Stomach (tissue), 9 donors: ENCODE results near the gene KRT76. TPM values are rescaled to one million over a fixed set of nuclear protein-coding genes. Genes with fewer than 3 reads are reported as not detected.

Source experiments
- DNase-seq, 2 donors: peaks; one replicate each; pipeline versions ENCODE4 v3.0.0 to v3.0.0-alpha.2; 2013 to 2019
- H3K27ac ChIP-seq, 5 donors: fragments of 200-600 bp in 4 of 5; sonication (generic) in 4 of 5; one replicate each; pipeline ENCODE4 v1.5.1; 2013 to 2019; ENCODE audit warnings: mild to moderate bottlenecking in 1 of 5, moderate library complexity in 1 of 5
- H3K27me3 ChIP-seq, 3 donors: fragments of 200-600 bp; sonication (generic); one replicate each; pipeline ENCODE4 v1.5.1; 2017 to 2019; ENCODE audit warnings: mixed run types in 1 of 3
- H3K36me3 ChIP-seq, 4 donors: fragments of 200-600 bp; sonication (generic); 1 replicate in 3 of 4; 2 replicates in 1 of 4; pipeline ENCODE4 v1.5.1; 2016 to 2019
- H3K4me1 ChIP-seq, 4 donors: fragments of 200-600 bp; sonication (generic); one replicate each; pipeline ENCODE4 v1.5.1; 2016 to 2019
- H3K4me3 ChIP-seq, 4 donors: fragments of 200-600 bp; sonication (generic) in 3 of 4; one replicate each; pipeline ENCODE4 v1.5.1; 2016 to 2019; ENCODE audit warnings: mild to moderate bottlenecking in 1 of 4
- H3K9me3 ChIP-seq, 4 donors: fragments of 200-600 bp; sonication (generic); one replicate each; pipeline ENCODE4 v1.5.1; 2016 to 2019
- EP300 ChIP-seq: sonication (generic); formaldehyde crosslinking; IDR thresholded peaks from one replicate; pipeline ENCODE4 v1.6.1; 2017; ENCODE audit warnings: antibody characterized with exemption
- POLR2A ChIP-seq, 4 donors: fragments of 450-650 bp; IDR thresholded peaks; one replicate each; pipeline ENCODE4 v1.6.1; 2016; ENCODE audit warnings: antibody characterized with exemption in 4 of 4, control low read depth in 2 of 4, mild to moderate bottlenecking in 1 of 4, moderate library complexity in 1 of 4
- POLR2AphosphoS5 ChIP-seq, 3 donors: sonication (generic); formaldehyde crosslinking; IDR thresholded peaks; one replicate each; pipeline ENCODE4 v1.6.1; 2016; ENCODE audit warnings: antibody characterized with exemption in 3 of 3
- WGBS, 5 donors: extraction: QIAGEN DNeasy Blood & Tissue Kit in 3 of 5; methylation state at CpG; one replicate each; pipeline versions ENCODE4 v1.1.5 to v1.1.7; 2013 to 2018; 5-methylcytosine and 5-hydroxymethylcytosine counted together
- intact Hi-C: fragments of 100-400 bp; cut with DNase I; formaldehyde crosslinking; loops from one replicate; pipeline ENCODE4 v1.15.1; 2023; ENCODE audit warnings: low total_unique reads
- polyA plus RNA-seq, 3 donors: library from polyadenylated mRNA; stranded (reverse); fragments of 200-250 nt; gene quantifications; one replicate each; pipeline ENCODE4 v1.2.3, GENCODE V29; 2013
- total RNA-seq, 5 donors: library from RNA; depleted of rRNA; stranded (reverse); fragments of >200 nt; gene quantifications; one replicate each; pipeline versions ENCODE4 v1.1.0 to v1.2.3, GENCODE V29; 2014 to 2016
- TF ChIP-seq, protein P1 (sequence below), 7 experiments: fragments of 450-650 bp in 4 of 7; fragments of 200-600 bp in 3 of 7; sonication (generic) in 3 of 7; IDR thresholded peaks; one replicate each; pipeline ENCODE4 v1.5.1; 2016 to 2019; ENCODE audit warnings: antibody characterized with exemption in 7 of 7, control low read depth in 2 of 7, mild to moderate bottlenecking in 1 of 7
- donor health status: healthy with polysubstance abuse.
- donor health status: Bipolar disorder and iron deficiency.
- donor health status: healthy.

The KRT76 gene
- total and polyA plus RNA-seq, 8 donors = not detected

- intact Hi-C loops = no loop called here
- Histone ChIP-seq H3K4me3 (no peak overlapping the region), H3K36me3 (no peaks in the 10 kb centered on the region), H3K4me1 (peaks cover 6 to 13% (median 10%) of the 10 kb centered on the region in 4 donors), H3K9me3 (no peaks in the 10 kb centered on the region), H3K27ac (peak overlapping the region in 1 of 5 donors; percentile 50), H3K27me3 (no peaks in the 10 kb centered on the region)
- peak in 1 of 2 donors; percentile 31 for DNase-seq
- no peak for TF ChIP-seq POLR2AphosphoS5 (IDR thresholded peaks at IDR 0.05)
- no peak for TF ChIP-seq POLR2A (IDR thresholded peaks at IDR 0.05)
- no peak for TF ChIP-seq EP300
- TF ChIP-seq, protein P1, sequence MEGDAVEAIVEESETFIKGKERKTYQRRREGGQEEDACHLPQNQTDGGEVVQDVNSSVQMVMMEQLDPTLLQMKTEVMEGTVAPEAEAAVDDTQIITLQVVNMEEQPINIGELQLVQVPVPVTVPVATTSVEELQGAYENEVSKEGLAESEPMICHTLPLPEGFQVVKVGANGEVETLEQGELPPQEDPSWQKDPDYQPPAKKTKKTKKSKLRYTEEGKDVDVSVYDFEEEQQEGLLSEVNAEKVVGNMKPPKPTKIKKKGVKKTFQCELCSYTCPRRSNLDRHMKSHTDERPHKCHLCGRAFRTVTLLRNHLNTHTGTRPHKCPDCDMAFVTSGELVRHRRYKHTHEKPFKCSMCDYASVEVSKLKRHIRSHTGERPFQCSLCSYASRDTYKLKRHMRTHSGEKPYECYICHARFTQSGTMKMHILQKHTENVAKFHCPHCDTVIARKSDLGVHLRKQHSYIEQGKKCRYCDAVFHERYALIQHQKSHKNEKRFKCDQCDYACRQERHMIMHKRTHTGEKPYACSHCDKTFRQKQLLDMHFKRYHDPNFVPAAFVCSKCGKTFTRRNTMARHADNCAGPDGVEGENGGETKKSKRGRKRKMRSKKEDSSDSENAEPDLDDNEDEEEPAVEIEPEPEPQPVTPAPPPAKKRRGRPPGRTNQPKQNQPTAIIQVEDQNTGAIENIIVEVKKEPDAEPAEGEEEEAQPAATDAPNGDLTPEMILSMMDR (IDR thresholded peaks at IDR 0.05) = no peak
- 4 to 36% (median 21%) methylated on average over 1 of the region's 1 CpG for WGBS, 5 donors
These were observed 23.2 kb upstream of the KRT76 start for GRCh38 chr12:52800259-52800917.

DNA sequence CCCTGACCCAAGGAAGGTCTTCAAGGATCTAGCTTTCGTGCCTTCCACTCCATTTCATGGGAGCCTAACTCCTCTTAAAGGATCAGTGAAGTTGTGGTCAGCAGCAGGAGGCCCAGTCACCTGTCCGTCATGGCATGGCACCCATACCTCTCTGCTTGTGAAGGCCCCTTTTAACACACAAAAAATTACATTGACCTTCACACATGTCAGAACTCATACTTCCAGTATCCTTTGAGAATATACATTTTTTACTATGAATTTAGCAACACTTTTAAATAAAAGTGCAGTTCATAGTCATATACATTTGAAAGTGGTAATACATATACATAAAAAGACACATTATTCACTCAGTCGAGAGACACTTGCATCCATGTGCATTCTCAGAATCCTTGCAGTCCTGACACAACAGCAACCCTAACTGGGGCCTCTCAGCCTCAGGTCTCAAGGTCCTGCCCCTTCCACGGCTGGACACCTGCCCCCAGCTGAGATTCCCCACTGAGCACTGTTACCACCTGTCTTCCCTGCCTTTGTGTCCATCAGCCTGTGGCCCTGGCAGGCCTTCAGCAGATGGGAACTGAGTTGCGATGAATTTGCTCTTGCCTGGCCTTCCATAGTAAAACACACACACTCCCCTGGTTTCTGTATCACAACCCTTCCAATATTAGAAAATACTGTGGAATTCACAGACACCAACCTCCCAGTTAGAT, 22.5 kb upstream of the KRT76 start:
- 65 to 81% (median 77%) methylated on average over 5 of the region's 5 CpGs for WGBS, 5 donors
- intact Hi-C loops = no loop called here
- Histone ChIP-seq H3K36me3 (no peaks in the 10 kb centered on the region), H3K27me3 (no peaks in the 10 kb centered on the region), H3K4me1 (peaks cover 6 to 13% (median 10%) of the 10 kb centered on the region in 4 donors), H3K9me3 (no peaks in the 10 kb centered on the region), H3K4me3 (no peak overlapping the region), H3K27ac (no peak overlapping the region)
- DNase-seq = no peak
- no peak for TF ChIP-seq POLR2AphosphoS5 (IDR thresholded peaks at IDR 0.05)
- no peak for TF ChIP-seq POLR2A (IDR thresholded peaks at IDR 0.05)

- H3K36me3 ChIP-seq = no peaks in the 10 kb centered on the region
- H3K4me3 ChIP-seq = no peak overlapping the region
- peaks cover 6 to 13% (median 10%) of the 10 kb centered on the region in 4 donors for H3K4me1 ChIP-seq
- no peaks in the 10 kb centered on the region for H3K9me3 ChIP-seq
- 47 to 62% (median 49%) methylated on average over 7 of the region's 7 CpGs for WGBS, 5 donors
- no peak for DNase-seq
- intact Hi-C loops = no loop called here
- H3K27ac ChIP-seq = no peak overlapping the region
- TF ChIP-seq EP300 = no peak
- no peak for TF ChIP-seq POLR2AphosphoS5 (IDR thresholded peaks at IDR 0.05)
- TF ChIP-seq, protein P1 (IDR thresholded peaks at IDR 0.05) = no peak
- no peak for TF ChIP-seq POLR2A (IDR thresholded peaks at IDR 0.05)
- H3K27me3 ChIP-seq = peaks cover 0 to 4% (median 0%) of the 10 kb centered on the region in 3 donors
These were observed 21.7 kb upstream of the KRT76 start for GRCh38 chr12:52798671-52799504.

DNA sequence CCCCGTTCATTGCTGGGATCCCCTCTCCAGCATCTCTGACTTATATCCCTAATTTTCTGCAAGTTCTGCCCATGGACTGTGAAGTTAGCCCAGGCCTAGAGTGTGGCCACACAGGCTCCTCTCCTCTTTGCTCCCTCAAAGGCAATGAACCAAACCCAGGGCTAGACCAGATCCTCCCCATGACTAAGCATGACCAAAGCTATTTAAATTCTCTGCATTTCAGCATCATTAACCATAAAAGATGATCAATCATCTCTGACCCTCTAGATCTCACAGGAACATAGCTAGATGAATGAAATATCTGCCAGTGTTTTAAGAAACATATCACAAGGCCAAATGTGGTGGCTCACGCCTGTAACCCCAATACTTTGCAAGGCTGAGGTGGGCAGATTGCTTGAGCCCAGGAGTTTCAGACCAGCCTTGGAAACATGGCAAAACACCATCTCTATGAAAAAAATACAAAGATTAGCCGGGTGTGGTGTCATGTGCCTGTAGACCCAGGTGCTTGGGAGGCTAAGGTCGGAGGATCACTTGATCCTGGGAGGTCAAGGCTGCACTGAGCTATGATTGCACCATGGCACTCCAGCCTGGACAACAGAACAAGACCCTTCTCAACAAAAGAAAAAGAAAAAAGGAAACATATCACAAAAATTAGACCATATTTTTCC, 21.0 kb upstream of the KRT76 start:
- H3K36me3 ChIP-seq = no peaks in the 10 kb centered on the region
- intact Hi-C loops = no loop called here
- peaks cover 6 to 13% (median 10%) of the 10 kb centered on the region in 4 donors for H3K4me1 ChIP-seq
- WGBS, 5 donors = 86 to 94% (median 87%) methylated on average over 4 of the region's 4 CpGs
- H3K27me3 ChIP-seq = peaks cover 0 to 8% (median 0%) of the 10 kb centered on the region in 3 donors
- DNase-seq = no peak
- H3K4me3 ChIP-seq = no peak overlapping the region
- no peaks in the 10 kb centered on the region for H3K9me3 ChIP-seq
- no peak overlapping the region for H3K27ac ChIP-seq
- TF ChIP-seq POLR2A (IDR thresholded peaks at IDR 0.05) = no peak
- TF ChIP-seq, protein P1 (IDR thresholded peaks at IDR 0.05) = no peak
